Tibial nerve (tissue), 4 donors: Measurements from ENCODE around the gene WWTR1. TPM values are rescaled to one million over a fixed set of nuclear protein-coding genes. Genes with fewer than 3 reads are reported as not detected.

ENCODE experiments used
- DNase-seq, 2 donors: peaks; one replicate each; pipeline ENCODE4 v3.0.0-alpha.2; 2019; ENCODE audit warnings: low spot score in 2 of 2
- H3K27ac ChIP-seq, 4 donors: fragments of 200-600 bp; sonication (generic) in 3 of 4; one replicate each; pipeline ENCODE4 v1.5.1; 2017 to 2019; ENCODE audit warnings: mild to moderate bottlenecking in 1 of 4
- H3K27me3 ChIP-seq, 2 donors: fragments of 200-600 bp; sonication (generic) in 1 of 2; one replicate each; pipeline versions ENCODE4 v1.5.1 to v1.6.0; 2017 to 2019
- H3K36me3 ChIP-seq, 3 donors: fragments of 200-600 bp; sonication (generic); one replicate each; pipeline ENCODE4 v1.5.1; 2018 to 2019
- H3K4me1 ChIP-seq, 4 donors: fragments of 200-600 bp; sonication (generic) in 3 of 4; one replicate each; pipeline ENCODE4 v1.5.1; 2017 to 2019
- H3K4me3 ChIP-seq, 4 donors: fragments of 200-600 bp; sonication (generic) in 3 of 4; one replicate each; pipeline ENCODE4 v1.5.1; 2017 to 2019; ENCODE audit warnings: mild to moderate bottlenecking in 1 of 4, moderate library complexity in 1 of 4
- H3K9me3 ChIP-seq, 4 donors: fragments of 200-600 bp; sonication (generic) in 3 of 4; one replicate each; pipeline ENCODE4 v1.5.1; 2017 to 2019
- CTCF ChIP-seq, 5 experiments: fragments of 200-600 bp in 3 of 5; fragments of 450-650 bp in 2 of 5; sonication (generic) in 3 of 5; IDR thresholded peaks; one replicate each; pipeline ENCODE4 v1.5.1; 2016 to 2019; ENCODE audit warnings: antibody characterized with exemption in 5 of 5, mild to moderate bottlenecking in 3 of 5, moderate library complexity in 2 of 5
- EP300 ChIP-seq, 2 donors: sonication (generic); formaldehyde crosslinking; IDR thresholded peaks; one replicate each; pipeline ENCODE4 v1.6.1; 2017; ENCODE audit warnings: antibody characterized with exemption in 2 of 2, mild to moderate bottlenecking in 1 of 2
- POLR2A ChIP-seq, 2 donors: fragments of 450-650 bp; IDR thresholded peaks; one replicate each; pipeline ENCODE4 v1.6.1; 2017; ENCODE audit warnings: antibody characterized with exemption in 2 of 2, mild to moderate bottlenecking in 2 of 2, moderate library complexity in 2 of 2
- WGBS, 2 donors: methylation state at CpG; one replicate each; pipeline ENCODE4 v1.1.5; 2018; 5-methylcytosine and 5-hydroxymethylcytosine counted together
- total RNA-seq, 4 donors: library from RNA; depleted of rRNA; stranded (reverse); fragments of >200 nt; gene quantifications; one replicate each; pipeline ENCODE4 v1.1.0, GENCODE V29; 2016

The WWTR1 gene
- total RNA-seq, 4 donors from 2014 or later, result 86.5 to 130 (median 113) TPM

- peaks cover 0 to 77% (median 32%) of the 10 kb centered on the region in 4 donors for H3K4me1 ChIP-seq
- no peak overlapping the region for H3K4me3 ChIP-seq
- no peaks in the 10 kb centered on the region for H3K9me3 ChIP-seq
- DNase-seq, result no peak
- TF ChIP-seq POLR2A (IDR thresholded peaks at IDR 0.05), result no peak
- no peak for TF ChIP-seq EP300 (IDR thresholded peaks at IDR 0.05)
- TF ChIP-seq CTCF (IDR thresholded peaks at IDR 0.05), result no peak
- 56 to 70% methylated on average over 5 of the region's 5 CpGs for WGBS, 2 donors
- H3K27ac ChIP-seq, result peak overlapping the region in 1 of 4 donors; percentile 21
- H3K27me3 ChIP-seq, result no peaks in the 10 kb centered on the region
- H3K36me3 ChIP-seq, result no peaks in the 10 kb centered on the region
Measured at GRCh38 chr3:149587383-149587782, 70.4 kb downstream of the WWTR1 start.

DNA sequence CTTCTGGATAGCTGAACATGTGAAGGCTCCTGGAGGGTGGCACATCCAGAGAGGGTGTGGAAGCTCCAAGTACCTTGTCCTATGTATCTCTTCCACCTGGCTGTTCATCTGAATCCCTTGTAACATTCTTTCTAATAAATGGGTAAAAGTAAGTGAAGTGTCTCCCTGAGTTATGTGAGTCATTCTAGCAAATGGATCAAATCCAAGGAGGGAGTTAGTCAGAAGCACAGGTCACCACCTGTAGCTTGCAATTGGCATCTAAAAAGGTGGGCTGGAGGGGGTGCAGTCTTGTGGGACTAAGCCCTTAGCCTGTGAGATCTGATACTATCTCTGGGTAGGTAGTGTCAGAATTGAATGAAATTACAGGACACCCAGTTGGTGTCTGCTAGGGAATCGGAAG is 71.0 kb downstream of the WWTR1 start:
- Histone ChIP-seq H3K4me1 (peaks cover 0 to 78% (median 35%) of the 10 kb centered on the region in 4 donors), H3K4me3 (no peak overlapping the region), H3K36me3 (no peaks in the 10 kb centered on the region), H3K27me3 (no peaks in the 10 kb centered on the region), H3K27ac (peak overlapping the region in 2 of 4 donors; percentile 14 to 21), H3K9me3 (no peaks in the 10 kb centered on the region)
- TF ChIP-seq EP300 (IDR thresholded peaks at IDR 0.05), result no peak
- WGBS, 2 donors, result 80 to 84% methylated on average over 1 of the region's 1 CpG
- no peak for DNase-seq

GRCh38 chr3:149585401-149585726 is 72.5 kb downstream of the WWTR1 start:
- Histone ChIP-seq H3K4me1 (peaks cover 0 to 79% (median 37%) of the 10 kb centered on the region in 4 donors), H3K36me3 (no peaks in the 10 kb centered on the region), H3K9me3 (no peaks in the 10 kb centered on the region), H3K27ac (no peak overlapping the region), H3K4me3 (no peak overlapping the region), H3K27me3 (no peaks in the 10 kb centered on the region)
- DNase-seq, result no peak
- WGBS, 2 donors, result 54 to 68% methylated on average over 2 of the region's 2 CpGs
- TF ChIP-seq CTCF (IDR thresholded peaks at IDR 0.05), result no peak
- no peak for TF ChIP-seq POLR2A (IDR thresholded peaks at IDR 0.05)
- TF ChIP-seq EP300 (IDR thresholded peaks at IDR 0.05), result no peak

- TF ChIP-seq POLR2A (IDR thresholded peaks at IDR 0.05) (no peak), CTCF (IDR thresholded peaks at IDR 0.05) (no peak), EP300 (IDR thresholded peaks at IDR 0.05) (no peak)
- Histone ChIP-seq H3K4me3 (no peak overlapping the region), H3K27me3 (no peaks in the 10 kb centered on the region), H3K36me3 (no peaks in the 10 kb centered on the region), H3K27ac (peak overlapping the region in 3 of 4 donors; percentile 13 to 66 (median 23)), H3K4me1 (peaks cover 0 to 83% (median 39%) of the 10 kb centered on the region in 4 donors), H3K9me3 (no peaks in the 10 kb centered on the region)
- DNase-seq, result no peak
- 52% methylated on average over 5 of the region's 5 CpGs for WGBS, 2 donors
Measured at GRCh38 chr3:149583921-149584635, 73.7 kb downstream of the WWTR1 start.

DNA sequence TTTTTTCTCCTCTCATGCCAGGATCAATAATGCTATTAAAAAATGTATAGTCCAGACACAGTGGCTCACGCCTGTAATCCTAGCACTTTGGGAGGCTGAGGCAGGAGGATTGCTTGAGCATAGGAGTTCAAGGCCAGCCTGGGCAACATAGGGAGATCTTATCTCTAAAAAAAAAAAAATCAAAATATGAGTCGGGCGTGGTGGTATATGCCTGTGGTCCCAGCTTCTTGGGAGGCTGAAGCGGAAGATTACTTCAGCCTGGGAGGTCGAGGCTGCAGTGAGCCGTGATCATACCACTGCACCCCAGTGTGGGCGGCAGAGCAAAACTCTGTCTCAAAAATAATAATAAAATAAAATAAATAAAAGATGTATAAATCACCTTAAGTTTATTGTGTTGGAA is 75.4 kb downstream of the WWTR1 start:
- H3K9me3 ChIP-seq, result no peaks in the 10 kb centered on the region
- no peak for TF ChIP-seq POLR2A (IDR thresholded peaks at IDR 0.05)
- no peak for TF ChIP-seq CTCF (IDR thresholded peaks at IDR 0.05)
- no peak for TF ChIP-seq EP300 (IDR thresholded peaks at IDR 0.05)
- no peak for DNase-seq
- no peaks in the 10 kb centered on the region for H3K27me3 ChIP-seq
- H3K36me3 ChIP-seq, result no peaks in the 10 kb centered on the region
- peaks cover 0 to 90% (median 37%) of the 10 kb centered on the region in 4 donors for H3K4me1 ChIP-seq
- 59 to 62% methylated on average over 7 of the region's 7 CpGs for WGBS, 2 donors
- H3K4me3 ChIP-seq, result no peak overlapping the region
- H3K27ac ChIP-seq, result peak overlapping the region in 2 of 4 donors; percentile 21 to 66
